GM21526 (cell line): Measurements from ENCODE around the gene WIZ.

Source experiments
- ATAC-seq: cut with Tn5 transposase; IDR thresholded peaks from one replicate; pipeline ENCODE4 v1.9.1; 2021; ENCODE audit warnings: moderate library complexity; ENCODE audit not compliant: unreplicated experiment, low FRiP score

The WIZ gene

GRCh38 chr19:15448044-15448777 lies 1.5 kb downstream of the WIZ start:
- ATAC-seq: no peak

- ATAC-seq: no peak
Observed at GRCh38 chr19:15447057-15447456, 2.7 kb downstream of the WIZ start.

GRCh38 chr19:15445807-15446376 lies 3.9 kb downstream of the WIZ start:
- ATAC-seq: no peak

GRCh38 chr19:15445227-15445605 lies 4.5 kb downstream of the WIZ start:
- ATAC-seq: no peak

- no peak for ATAC-seq
Observed at GRCh38 chr19:15444505-15445226, 5.1 kb downstream of the WIZ start.

GRCh38 chr19:15443838-15444237 lies 5.9 kb downstream of the WIZ start:
- no peak for ATAC-seq

- no peak for ATAC-seq
Observed at GRCh38 chr19:15443325-15443724, 6.4 kb downstream of the WIZ start.

- no peak for ATAC-seq
Observed at GRCh38 chr19:15442142-15442920, 7.4 kb downstream of the WIZ start.

- ATAC-seq: no peak
Observed at GRCh38 chr19:15441317-15441716, 8.4 kb downstream of the WIZ start.

- no peak for ATAC-seq
Observed at GRCh38 chr19:15439821-15440641, 9.7 kb downstream of the WIZ start.

GRCh38 chr19:15439078-15439799 lies 10.5 kb downstream of the WIZ start:
- no peak for ATAC-seq

- no peak for ATAC-seq
Observed at GRCh38 chr19:15438577-15438976, 11.2 kb downstream of the WIZ start.

- ATAC-seq: no peak
Observed at GRCh38 chr19:15438124-15438496, 11.6 kb downstream of the WIZ start.

GRCh38 chr19:15437355-15438123 lies 12.2 kb downstream of the WIZ start:
- no peak for ATAC-seq

GRCh38 chr19:15436826-15437110 lies 13.0 kb downstream of the WIZ start:
- no peak for ATAC-seq

GRCh38 chr19:15436012-15436825 lies 13.5 kb downstream of the WIZ start:
- no peak for ATAC-seq

- ATAC-seq: no peak
Observed at GRCh38 chr19:15433519-15434069, 16.2 kb downstream of the WIZ start.
